Natural killer cell (primary cell): ENCODE measurements around the gene SMC5. TPM values are rescaled to one million over a fixed set of nuclear protein-coding genes. Genes with fewer than 3 reads are reported as not detected.

ENCODE experiments used
- ATAC-seq, 3 donors: fragments of 150-1000 bp in 2 of 3; fragments of 200-7000 bp in 1 of 3; cut with Tn5 transposase; 1 replicate in 1 of 3; 2 replicates in 2 of 3; pipeline ENCODE4 v1.10.0; 2021; ENCODE audit warnings: mild to moderate bottlenecking in 2 of 3, moderate library complexity in 2 of 3
- DNase-seq, 2 donors: peaks; one replicate each; pipeline versions ENCODE4 v3.0.0 to v3.0.0-alpha.2; 2013 to 2021; ENCODE audit warnings: mixed read lengths in 1 of 2
- H3K27ac ChIP-seq: one replicate; pipeline ENCODE4 v1.5.1; 2013; ENCODE audit warnings: mild to moderate bottlenecking, low read length
- H3K27me3 ChIP-seq: one replicate; pipeline ENCODE4 v1.6.1; 2013; ENCODE audit warnings: low read length; ENCODE audit not compliant: control insufficient read depth, insufficient read depth
- H3K36me3 ChIP-seq: one replicate; pipeline ENCODE4 v1.6.1; 2013; ENCODE audit warnings: low read length; ENCODE audit not compliant: control insufficient read depth, insufficient read depth
- H3K4me1 ChIP-seq: one replicate; pipeline ENCODE4 v1.6.1; 2013; ENCODE audit warnings: low read length; ENCODE audit not compliant: control insufficient read depth, insufficient read depth
- H3K4me3 ChIP-seq: one replicate; pipeline ENCODE4 v1.5.1; 2013; ENCODE audit warnings: low read length
- H3K9me3 ChIP-seq: one replicate; pipeline ENCODE4 v1.6.1; 2013; ENCODE audit warnings: low read length; ENCODE audit not compliant: control insufficient read depth, insufficient read depth
- H3K27ac Mint-ChIP-seq, 2 donors: one replicate each; pipeline ENCODE4 v1.8.0; 2022; ENCODE audit warnings: mild to moderate bottlenecking in 2 of 2, mixed read lengths in 2 of 2, moderate library complexity in 1 of 2
- H3K27me3 Mint-ChIP-seq, 2 donors: one replicate each; pipeline ENCODE4 v1.8.0; 2022; ENCODE audit warnings: low read depth in 2 of 2, mixed read lengths in 2 of 2
- H3K36me3 Mint-ChIP-seq: one replicate; pipeline ENCODE4 v1.8.0; 2022; ENCODE audit warnings: mixed read lengths
- H3K4me1 Mint-ChIP-seq, 2 donors: one replicate each; pipeline ENCODE4 v1.8.0; 2022; ENCODE audit warnings: mixed read lengths in 2 of 2
- H3K4me3 Mint-ChIP-seq: one replicate; pipeline ENCODE4 v1.8.0; 2022; ENCODE audit warnings: mild to moderate bottlenecking, moderate library complexity, mixed read lengths
- H3K9me3 Mint-ChIP-seq, 2 donors: one replicate each; pipeline ENCODE4 v1.8.0; 2022; ENCODE audit warnings: mixed read lengths in 2 of 2
- WGBS: methylation state at CpG from one replicate; pipeline ENCODE4 v1.1.7; 2013; ENCODE audit warnings: missing lambda C conversion rate; ENCODE audit not compliant: insufficient coverage; 5-methylcytosine and 5-hydroxymethylcytosine counted together
- intact Hi-C: fragments of 100-400 bp; cut with micrococcal nuclease; formaldehyde crosslinking; loops from one replicate; pipeline ENCODE4 v1.14.2; 2022
- total RNA-seq, 4 donors: library from RNA; stranded (reverse); fragments of 120-200 nt in 1 of 4; gene quantifications; one replicate each; pipeline versions ENCODE4 v1.2.3 to v1.2.4, GENCODE V29; 2013 to 2022
- TF ChIP-seq, protein P1 (sequence below): fragments of 200-600 bp; IDR thresholded peaks from one replicate; pipeline ENCODE4 v1.8.0; 2022; ENCODE audit warnings: antibody characterized with exemption

The SMC5 gene
- total RNA-seq, 3 donors from 2014 or later (not counting 1 experiment from before 2014, with no cell fraction given): 35.0 to 41.0 (median 40.9) TPM

DNA sequence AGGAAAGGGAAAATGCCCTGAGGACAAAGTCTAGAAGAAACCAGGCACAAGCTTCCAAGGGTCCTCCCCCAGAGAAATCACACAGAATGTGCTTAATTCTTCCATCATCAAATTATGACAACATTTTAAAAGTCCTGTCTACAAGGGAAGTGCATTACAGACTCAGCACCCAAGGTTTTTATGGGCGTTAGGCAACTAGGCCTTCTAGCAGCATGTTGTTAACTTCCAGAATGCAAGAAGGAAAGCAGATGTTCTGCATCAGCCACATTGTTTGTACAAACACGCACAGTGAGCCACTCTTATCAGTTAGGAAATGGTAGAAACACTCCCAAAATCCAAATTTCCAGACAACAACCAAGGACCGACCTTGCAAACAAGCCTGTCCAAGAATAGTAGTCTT, 26.5 kb downstream of the SMC5 start:
- Histone ChIP-seq H3K9me3 (no peaks in the 10 kb centered on the region), H3K36me3 (peaks cover 68% of the 10 kb centered on the region), H3K4me1 (no peaks in the 10 kb centered on the region), H3K4me3 (no peak overlapping the region), H3K27me3 (no peaks in the 10 kb centered on the region), H3K27ac (no peak overlapping the region)
- Mint-ChIP-seq H3K4me1 (peaks cover 0 to 15% of the 10 kb centered on the region in 2 donors), H3K9me3 (no peaks in the 10 kb centered on the region), H3K36me3 (peaks cover 21% of the 10 kb centered on the region), H3K27me3 (no peaks in the 10 kb centered on the region), H3K4me3 (no peak overlapping the region), H3K27ac (no peak overlapping the region)
- DNase-seq: no peak
- WGBS: 100% methylated on average over 2 of the region's 3 CpGs
- TF ChIP-seq, protein P1, sequence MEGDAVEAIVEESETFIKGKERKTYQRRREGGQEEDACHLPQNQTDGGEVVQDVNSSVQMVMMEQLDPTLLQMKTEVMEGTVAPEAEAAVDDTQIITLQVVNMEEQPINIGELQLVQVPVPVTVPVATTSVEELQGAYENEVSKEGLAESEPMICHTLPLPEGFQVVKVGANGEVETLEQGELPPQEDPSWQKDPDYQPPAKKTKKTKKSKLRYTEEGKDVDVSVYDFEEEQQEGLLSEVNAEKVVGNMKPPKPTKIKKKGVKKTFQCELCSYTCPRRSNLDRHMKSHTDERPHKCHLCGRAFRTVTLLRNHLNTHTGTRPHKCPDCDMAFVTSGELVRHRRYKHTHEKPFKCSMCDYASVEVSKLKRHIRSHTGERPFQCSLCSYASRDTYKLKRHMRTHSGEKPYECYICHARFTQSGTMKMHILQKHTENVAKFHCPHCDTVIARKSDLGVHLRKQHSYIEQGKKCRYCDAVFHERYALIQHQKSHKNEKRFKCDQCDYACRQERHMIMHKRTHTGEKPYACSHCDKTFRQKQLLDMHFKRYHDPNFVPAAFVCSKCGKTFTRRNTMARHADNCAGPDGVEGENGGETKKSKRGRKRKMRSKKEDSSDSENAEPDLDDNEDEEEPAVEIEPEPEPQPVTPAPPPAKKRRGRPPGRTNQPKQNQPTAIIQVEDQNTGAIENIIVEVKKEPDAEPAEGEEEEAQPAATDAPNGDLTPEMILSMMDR: no peak
- intact Hi-C loops: no loop called here
- no peak for ATAC-seq

DNA sequence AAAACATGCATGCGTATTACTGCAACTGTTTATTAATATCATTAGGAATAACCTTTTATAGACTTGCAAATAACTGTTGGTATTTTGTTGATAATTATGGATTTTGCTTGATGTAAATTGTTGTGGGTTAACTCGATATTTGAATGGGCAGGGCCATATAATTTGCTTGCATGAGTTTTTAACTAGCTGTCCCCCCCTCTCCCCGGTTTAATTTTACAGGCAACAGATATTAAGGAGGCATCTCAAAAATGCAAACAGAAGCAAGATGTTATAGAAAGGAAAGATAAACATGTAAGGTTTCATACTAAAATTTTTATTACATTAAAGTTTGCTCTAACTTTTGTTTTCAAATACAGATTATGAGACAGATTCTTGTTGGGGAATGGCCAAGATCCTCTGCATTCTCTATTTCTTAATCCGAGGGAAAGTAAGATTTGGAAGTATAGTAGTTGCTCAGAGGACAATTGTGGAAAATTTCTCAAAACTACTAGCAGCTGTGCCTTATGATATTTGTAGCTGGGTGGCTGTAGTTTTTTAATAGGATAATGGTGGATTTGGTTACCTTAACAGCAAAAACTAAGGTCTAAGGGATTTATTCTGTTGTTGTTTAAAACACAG, 27.3 kb downstream of the SMC5 start:
- TF ChIP-seq, protein P1: no peak
- Mint-ChIP-seq H3K27ac (no peak overlapping the region), H3K9me3 (no peaks in the 10 kb centered on the region), H3K36me3 (peaks cover 21% of the 10 kb centered on the region), H3K4me3 (no peak overlapping the region), H3K27me3 (no peaks in the 10 kb centered on the region), H3K4me1 (peaks cover 2 to 19% of the 10 kb centered on the region in 2 donors)
- Histone ChIP-seq H3K36me3 (peaks cover 63% of the 10 kb centered on the region), H3K27ac (no peak overlapping the region), H3K4me1 (no peaks in the 10 kb centered on the region), H3K9me3 (no peaks in the 10 kb centered on the region), H3K4me3 (no peak overlapping the region), H3K27me3 (no peaks in the 10 kb centered on the region)
- DNase-seq: no peak
- WGBS: 100% methylated on average over 2 of the region's 4 CpGs
- intact Hi-C loops: no loop called here
- no peak for ATAC-seq

- 100% methylated on average over 2 of the region's 3 CpGs for WGBS
- Histone ChIP-seq H3K36me3 (peaks cover 33% of the 10 kb centered on the region), H3K27me3 (no peaks in the 10 kb centered on the region), H3K4me3 (no peak overlapping the region), H3K27ac (no peak overlapping the region), H3K4me1 (no peaks in the 10 kb centered on the region), H3K9me3 (no peaks in the 10 kb centered on the region)
- Mint-ChIP-seq H3K27me3 (no peaks in the 10 kb centered on the region), H3K36me3 (peaks cover 7% of the 10 kb centered on the region), H3K9me3 (peaks cover 0 to 5% of the 10 kb centered on the region in 2 donors), H3K4me1 (peaks cover 16 to 29% of the 10 kb centered on the region in 2 donors), H3K4me3 (no peak overlapping the region), H3K27ac (peak overlapping the region in 1 of 2 donors; percentile 45)
- DNase-seq (no peak), ATAC-seq (no peak)
- intact Hi-C loops: no loop called here
- TF ChIP-seq, protein P1: no peak
Observed at GRCh38 chr9:70290626-70291025, 31.8 kb downstream of the SMC5 start.

DNA sequence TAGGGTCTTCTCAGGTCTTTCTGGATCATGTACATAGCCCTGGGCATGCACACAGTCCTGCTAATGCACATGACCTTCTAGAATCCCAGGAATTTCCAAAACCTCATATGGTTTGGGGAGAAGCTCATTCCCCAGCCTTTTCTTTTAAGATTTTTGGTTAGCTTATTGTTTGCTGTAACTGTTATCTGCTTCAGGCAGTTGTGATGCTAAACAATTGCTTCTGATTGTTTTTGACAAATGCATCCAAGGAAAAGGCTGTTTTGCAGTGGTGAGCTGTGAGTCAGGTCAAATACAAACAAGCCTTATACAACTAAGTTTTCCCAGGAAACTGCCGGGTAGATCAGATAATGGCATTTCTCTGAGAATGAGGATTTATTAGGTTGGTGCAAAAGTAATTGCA, 32.7 kb downstream of the SMC5 start:
- DNase-seq (no peak), ATAC-seq (no peak)
- peaks cover 0 to 5% of the 10 kb centered on the region in 2 donors for H3K9me3 Mint-ChIP-seq
- Histone ChIP-seq H3K4me3 (no peak overlapping the region), H3K4me1 (no peaks in the 10 kb centered on the region), H3K36me3 (peaks cover 28% of the 10 kb centered on the region), H3K9me3 (no peaks in the 10 kb centered on the region), H3K27ac (no peak overlapping the region), H3K27me3 (no peaks in the 10 kb centered on the region)
- WGBS: no CpG with 5 or more reads among the region's 1 CpG
- no peak overlapping the region for H3K4me3 Mint-ChIP-seq
- intact Hi-C loops: no loop called here
- H3K36me3 Mint-ChIP-seq: peaks cover 7% of the 10 kb centered on the region
- TF ChIP-seq, protein P1: no peak
- H3K27ac Mint-ChIP-seq: no peak overlapping the region
- no peaks in the 10 kb centered on the region for H3K27me3 Mint-ChIP-seq
- peaks cover 16 to 29% of the 10 kb centered on the region in 2 donors for H3K4me1 Mint-ChIP-seq
